Mucosa of descending colon (tissue), 3 donors: ENCODE data around the gene GALNT10. TPM values are rescaled to one million over a fixed set of nuclear protein-coding genes. Genes with fewer than 3 reads are reported as not detected.

Experiments used
- ATAC-seq: fragments of 200-7000 bp; cut with Tn5 transposase; one replicate; pipeline ENCODE4 v1.9.1; 2020; ENCODE audit warnings: mild to moderate bottlenecking, moderate library complexity
- DNase-seq, 3 donors: peaks; one replicate each; pipeline ENCODE4 v3.0.0-alpha.2; 2020
- H3K36me3 ChIP-seq: fragments of 200-600 bp; one replicate; pipeline ENCODE4 v1.8.0; 2021; ENCODE audit warnings: low read depth, mild to moderate bottlenecking
- H3K4me1 ChIP-seq: fragments of 200-600 bp; one replicate; pipeline ENCODE4 v1.8.0; 2021; ENCODE audit warnings: low read depth, mild to moderate bottlenecking
- H3K4me3 ChIP-seq: fragments of 200-600 bp; one replicate; pipeline ENCODE4 v1.8.0; 2021; ENCODE audit warnings: mild to moderate bottlenecking
- H3K9me3 ChIP-seq: fragments of 200-600 bp; one replicate; pipeline ENCODE4 v1.8.0; 2021; ENCODE audit warnings: mild to moderate bottlenecking
- CTCF ChIP-seq: fragments of 200-600 bp; IDR thresholded peaks from one replicate; pipeline ENCODE4 v1.8.0; 2022; ENCODE audit warnings: antibody characterized with exemption, mild to moderate bottlenecking
- intact Hi-C, 2 donors: fragments of 100-400 bp; cut with DNase I in 1 of 2; cut with micrococcal nuclease in 1 of 2; formaldehyde crosslinking; loops; one replicate each; pipeline versions ENCODE4 v1.11.0 to v1.11.1; 2022; cut with DNase I, micrococcal nuclease
- total RNA-seq, 3 donors: library from RNA; stranded (reverse); fragmentation: NEBNext Ultra II Directional in 2 of 3; extraction: Animal tissue kit (Norgen Biotek cat#: 25700) in 2 of 3; gene quantifications; one replicate each; pipeline versions ENCODE4 v1.2.1 to v1.2.4, GENCODE V29; 2021 to 2023
- donor health status: DM: no; HTN: no; CAD: no; lungs with moderate emphysema.
- donor health status: DM: no; HTN: no; CAD: no.
- donor health status: DM: no; HTN: yes; CAD: no.

Gene GALNT10
- total RNA-seq, 3 donors from 2014 or later = 38.5 to 51.5 (median 41.4) TPM

GRCh38 chr5:154285661-154286408, 95.3 kb downstream of the GALNT10 start:
- TF ChIP-seq CTCF = no peak

GRCh38 chr5:154286557-154286956, 96.0 kb downstream of the GALNT10 start:
- Histone ChIP-seq H3K4me3 (no peak overlapping the region), H3K36me3 (no peaks in the 10 kb centered on the region), H3K9me3 (no peaks in the 10 kb centered on the region), H3K4me1 (peaks cover 7% of the 10 kb centered on the region)
- no peak for TF ChIP-seq CTCF
- intact Hi-C loops = no loop called here
- ATAC-seq (peak; percentile 31), DNase-seq (no peak)

More at GRCh38 chr5:154285661-154286408, 95.3 kb downstream of the GALNT10 start:
- ATAC-seq (peak; percentile 42), DNase-seq (no peak)
- H3K9me3 ChIP-seq = no peaks in the 10 kb centered on the region
- no peaks in the 10 kb centered on the region for H3K36me3 ChIP-seq
- intact Hi-C loops = no loop called here
- H3K4me3 ChIP-seq = no peak overlapping the region
- peaks cover 7% of the 10 kb centered on the region for H3K4me1 ChIP-seq

- ATAC-seq (peak; percentile 93), DNase-seq (peak in 1 of 3 donors; percentile 20)
- H3K4me3 ChIP-seq = no peak overlapping the region
- intact Hi-C loops = no loop called here
- no peaks in the 10 kb centered on the region for H3K36me3 ChIP-seq
- no peak for TF ChIP-seq CTCF
- H3K9me3 ChIP-seq = no peaks in the 10 kb centered on the region
- peaks cover 7% of the 10 kb centered on the region for H3K4me1 ChIP-seq
Measured at GRCh38 chr5:154287136-154287535, 96.6 kb downstream of the GALNT10 start.

GRCh38 chr5:154288145-154288544, 97.6 kb downstream of the GALNT10 start:
- Histone ChIP-seq H3K4me1 (peaks cover 7% of the 10 kb centered on the region), H3K4me3 (no peak overlapping the region), H3K9me3 (no peaks in the 10 kb centered on the region), H3K36me3 (no peaks in the 10 kb centered on the region)
- ATAC-seq (peak; percentile 8), DNase-seq (peak in 1 of 3 donors; percentile 20)
- TF ChIP-seq CTCF = no peak
- intact Hi-C loops = no loop called here

- H3K4me1 ChIP-seq = peaks cover 7% of the 10 kb centered on the region
- ATAC-seq (no peak), DNase-seq (no peak)
- H3K9me3 ChIP-seq = no peaks in the 10 kb centered on the region
- H3K36me3 ChIP-seq = no peaks in the 10 kb centered on the region
- intact Hi-C loops = no loop called here
- H3K4me3 ChIP-seq = no peak overlapping the region
- no peak for TF ChIP-seq CTCF
Measured at GRCh38 chr5:154291917-154292316, 101.4 kb downstream of the GALNT10 start.
